ENCODE measurements around the gene RAET1G.
"Not testable (repeated sequence)": the region's sequence is repeated elsewhere in the genome, so short reads cannot be mapped to it uniquely, and the experiment has no call there.

RAET1G gene

DNA sequence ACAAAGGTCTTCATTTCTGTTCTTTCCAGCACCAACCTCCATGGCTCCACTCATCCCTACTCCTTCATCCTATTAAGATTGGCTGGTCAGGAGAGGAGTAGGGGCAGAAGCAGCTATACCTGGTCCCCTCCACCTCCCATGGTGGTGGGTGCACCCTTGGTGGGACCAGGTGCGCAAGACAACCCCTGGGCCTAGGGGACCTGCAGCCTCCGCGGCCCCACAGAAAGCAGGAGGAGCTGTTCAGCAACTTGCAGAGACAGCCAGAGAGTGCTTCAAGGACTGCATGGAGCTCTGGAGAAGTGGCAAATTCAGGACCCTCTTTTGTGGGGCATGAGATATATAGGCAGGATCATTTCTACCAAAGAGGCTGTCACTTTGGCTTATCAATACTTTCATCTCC, 28.7 kb upstream of the RAET1G start:
- H3K27me3 ChIP-seq (ENCODE audit: control insufficient read depth, insufficient read depth, low read length): peaks cover 93% of the 10 kb centered on the region
- no peaks in the 10 kb centered on the region for H3K4me1 ChIP-seq (ENCODE audit: control insufficient read depth, insufficient read depth, low read length)
- no peak overlapping the region for H3K4me3 ChIP-seq (ENCODE audit: low read depth, low read length)
- H3K9ac ChIP-seq (ENCODE audit: low read length): no peak overlapping the region
- H3K36me3 ChIP-seq (ENCODE audit: control insufficient read depth, insufficient read depth, low read length): no peaks in the 10 kb centered on the region
- H3K9me3 ChIP-seq (ENCODE audit: control insufficient read depth, insufficient read depth, low read depth, low read length): no peaks in the 10 kb centered on the region
- H3K27ac ChIP-seq (ENCODE audit: low read depth, low read length): no peak overlapping the region

DNA sequence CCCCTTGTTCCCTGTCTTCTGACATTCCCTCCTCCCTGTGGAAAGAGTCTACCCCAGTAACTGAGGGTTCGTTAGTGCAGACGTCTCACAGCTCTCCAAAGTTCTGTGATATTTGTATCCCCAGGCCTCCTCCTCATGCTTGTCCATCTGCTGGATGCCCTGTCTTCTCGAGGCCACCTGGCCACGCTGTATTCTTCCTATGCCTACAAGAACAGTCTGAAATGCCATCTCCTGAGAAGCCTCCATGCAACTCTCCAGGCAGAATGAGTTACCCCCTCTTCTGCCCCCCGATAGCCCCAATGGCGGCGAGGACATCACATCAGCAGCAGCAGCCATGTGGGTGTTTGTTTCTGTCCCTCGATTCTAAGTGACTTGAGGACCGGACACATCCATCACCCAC, 28.2 kb upstream of the RAET1G start:
- Histone ChIP-seq H3K9me3 (ENCODE audit: control insufficient read depth, insufficient read depth, low read depth, low read length) (no peaks in the 10 kb centered on the region), H3K4me1 (ENCODE audit: control insufficient read depth, insufficient read depth, low read length) (no peaks in the 10 kb centered on the region), H3K9ac (ENCODE audit: low read length) (no peak overlapping the region), H3K27ac (ENCODE audit: low read depth, low read length) (no peak overlapping the region), H3K4me3 (ENCODE audit: low read depth, low read length) (no peak overlapping the region), H3K27me3 (ENCODE audit: control insufficient read depth, insufficient read depth, low read length) (peaks cover 93% of the 10 kb centered on the region), H3K36me3 (ENCODE audit: control insufficient read depth, insufficient read depth, low read length) (no peaks in the 10 kb centered on the region)

- Histone ChIP-seq H3K27me3 (ENCODE audit: control insufficient read depth, insufficient read depth, low read length) (peaks cover 90% of the 10 kb centered on the region), H3K27ac (ENCODE audit: low read depth, low read length) (no peak overlapping the region), H3K4me1 (ENCODE audit: control insufficient read depth, insufficient read depth, low read length) (no peaks in the 10 kb centered on the region), H3K9ac (ENCODE audit: low read length) (no peak overlapping the region), H3K9me3 (ENCODE audit: control insufficient read depth, insufficient read depth, low read depth, low read length) (no peaks in the 10 kb centered on the region), H3K4me3 (ENCODE audit: low read depth, low read length) (no peak overlapping the region), H3K36me3 (ENCODE audit: control insufficient read depth, insufficient read depth, low read length) (no peaks in the 10 kb centered on the region)
Observed at GRCh38 chr6:149950423-149950822, 27.5 kb upstream of the RAET1G start.

GRCh38 chr6:149948616-149949015, 25.7 kb upstream of the RAET1G start:
- Histone ChIP-seq H3K9ac (ENCODE audit: low read length) (no peak overlapping the region), H3K4me3 (ENCODE audit: low read depth, low read length) (no peak overlapping the region), H3K27ac (ENCODE audit: low read depth, low read length) (no peak overlapping the region), H3K36me3 (ENCODE audit: control insufficient read depth, insufficient read depth, low read length) (no peaks in the 10 kb centered on the region), H3K9me3 (ENCODE audit: control insufficient read depth, insufficient read depth, low read depth, low read length) (no peaks in the 10 kb centered on the region), H3K4me1 (ENCODE audit: control insufficient read depth, insufficient read depth, low read length) (no peaks in the 10 kb centered on the region), H3K27me3 (ENCODE audit: control insufficient read depth, insufficient read depth, low read length) (peaks cover 85% of the 10 kb centered on the region)

GRCh38 chr6:149948011-149948410, 25.1 kb upstream of the RAET1G start:
- H3K9me3 ChIP-seq (ENCODE audit: control insufficient read depth, insufficient read depth, low read depth, low read length): no peaks in the 10 kb centered on the region
- no peak overlapping the region for H3K4me3 ChIP-seq (ENCODE audit: low read depth, low read length)
- H3K36me3 ChIP-seq (ENCODE audit: control insufficient read depth, insufficient read depth, low read length): no peaks in the 10 kb centered on the region
- no peak overlapping the region for H3K27ac ChIP-seq (ENCODE audit: low read depth, low read length)
- no peaks in the 10 kb centered on the region for H3K4me1 ChIP-seq (ENCODE audit: control insufficient read depth, insufficient read depth, low read length)
- no peak overlapping the region for H3K9ac ChIP-seq (ENCODE audit: low read length)
- peaks cover 85% of the 10 kb centered on the region for H3K27me3 ChIP-seq (ENCODE audit: control insufficient read depth, insufficient read depth, low read length)

- not testable (repeated sequence) for H3K9me3 ChIP-seq (ENCODE audit: control insufficient read depth, insufficient read depth, low read depth, low read length); H3K4me3 ChIP-seq (ENCODE audit: low read depth, low read length); H3K9ac ChIP-seq (ENCODE audit: low read length); H3K4me1 ChIP-seq (ENCODE audit: control insufficient read depth, insufficient read depth, low read length); H3K36me3 ChIP-seq (ENCODE audit: control insufficient read depth, insufficient read depth, low read length); H3K27ac ChIP-seq (ENCODE audit: low read depth, low read length)
- peaks cover 85% of the 10 kb centered on the region for H3K27me3 ChIP-seq (ENCODE audit: control insufficient read depth, insufficient read depth, low read length)
Observed at GRCh38 chr6:149947533-149947932, 24.6 kb upstream of the RAET1G start.

DNA sequence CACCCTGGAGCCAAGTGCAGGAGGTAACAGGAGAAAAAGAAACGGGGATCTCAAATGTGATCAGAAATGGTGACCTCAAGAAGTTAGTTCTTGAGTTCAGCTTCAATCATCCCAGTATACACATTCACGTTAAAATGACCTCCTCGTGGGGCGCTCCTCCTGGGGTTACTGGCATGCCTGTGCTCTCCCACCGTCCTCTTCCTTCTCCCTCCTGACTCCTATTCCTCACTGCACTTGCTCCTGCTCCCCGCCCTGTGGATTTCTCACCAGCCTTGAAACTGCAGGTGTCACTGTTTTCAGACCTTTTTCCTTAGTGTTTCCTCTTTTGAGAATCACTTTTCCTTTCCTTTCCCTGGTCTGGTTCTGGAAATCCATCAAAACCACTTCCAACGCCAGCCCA, 23.7 kb upstream of the RAET1G start:
- not testable (repeated sequence) for H3K4me3 ChIP-seq (ENCODE audit: low read depth, low read length); H3K9me3 ChIP-seq (ENCODE audit: control insufficient read depth, insufficient read depth, low read depth, low read length); H3K36me3 ChIP-seq (ENCODE audit: control insufficient read depth, insufficient read depth, low read length); H3K27ac ChIP-seq (ENCODE audit: low read depth, low read length); H3K4me1 ChIP-seq (ENCODE audit: control insufficient read depth, insufficient read depth, low read length); H3K9ac ChIP-seq (ENCODE audit: low read length)
- peaks cover 85% of the 10 kb centered on the region for H3K27me3 ChIP-seq (ENCODE audit: control insufficient read depth, insufficient read depth, low read length)

- not testable (repeated sequence) for H3K4me1 ChIP-seq (ENCODE audit: control insufficient read depth, insufficient read depth, low read length); H3K4me3 ChIP-seq (ENCODE audit: low read depth, low read length); H3K27ac ChIP-seq (ENCODE audit: low read depth, low read length); H3K9me3 ChIP-seq (ENCODE audit: control insufficient read depth, insufficient read depth, low read depth, low read length); H3K9ac ChIP-seq (ENCODE audit: low read length); H3K36me3 ChIP-seq (ENCODE audit: control insufficient read depth, insufficient read depth, low read length)
- peaks cover 85% of the 10 kb centered on the region for H3K27me3 ChIP-seq (ENCODE audit: control insufficient read depth, insufficient read depth, low read length)
Observed at GRCh38 chr6:149945276-149945675, 22.4 kb upstream of the RAET1G start.

DNA sequence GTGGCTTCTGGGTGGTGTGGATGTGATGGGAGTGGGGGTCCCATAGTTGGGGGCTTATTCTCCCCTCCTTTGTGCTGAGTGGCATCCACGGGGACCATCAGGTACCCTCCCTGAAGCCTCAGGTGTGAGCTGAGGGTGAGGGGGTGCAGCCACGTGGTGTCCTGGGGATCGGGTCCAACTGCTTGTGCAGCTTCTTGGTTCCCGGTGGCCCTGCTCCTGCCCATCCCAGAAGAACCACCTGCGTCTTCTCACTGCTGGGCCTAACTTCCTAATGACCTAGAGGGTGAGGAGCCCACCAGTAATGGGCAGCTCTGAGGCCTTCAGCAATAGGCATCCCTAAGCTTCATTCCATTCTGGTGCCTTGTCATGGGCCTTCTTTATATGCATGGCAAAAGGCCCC, 20.4 kb upstream of the RAET1G start:
- H3K9me3 ChIP-seq (ENCODE audit: control insufficient read depth, insufficient read depth, low read depth, low read length); H3K9ac ChIP-seq (ENCODE audit: low read length); H3K36me3 ChIP-seq (ENCODE audit: control insufficient read depth, insufficient read depth, low read length); H3K4me3 ChIP-seq (ENCODE audit: low read depth, low read length); H3K27ac ChIP-seq (ENCODE audit: low read depth, low read length); H3K4me1 ChIP-seq (ENCODE audit: control insufficient read depth, insufficient read depth, low read length): not testable (repeated sequence)
- peaks cover 86% of the 10 kb centered on the region for H3K27me3 ChIP-seq (ENCODE audit: control insufficient read depth, insufficient read depth, low read length)

DNA sequence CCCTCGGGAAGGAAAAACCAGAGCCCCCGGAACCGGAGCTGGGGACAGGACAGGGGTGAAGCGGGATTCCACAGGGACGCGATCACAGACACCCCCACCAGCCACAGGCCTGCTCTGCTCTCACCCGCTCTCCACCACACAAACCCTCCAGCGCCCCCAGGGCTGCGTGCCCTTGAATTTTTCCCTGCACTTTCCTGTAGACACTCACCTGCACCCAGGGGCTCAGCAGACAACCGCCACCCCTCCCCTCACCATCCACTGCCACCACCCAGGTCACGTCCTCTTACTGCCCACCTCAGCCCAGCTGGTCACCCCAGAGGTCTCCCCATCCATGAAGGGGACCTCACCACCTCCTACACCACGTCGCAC, 19.5 kb upstream of the RAET1G start:
- Histone ChIP-seq H3K9ac (ENCODE audit: low read length) (no peak overlapping the region), H3K9me3 (ENCODE audit: control insufficient read depth, insufficient read depth, low read depth, low read length) (no peaks in the 10 kb centered on the region), H3K36me3 (ENCODE audit: control insufficient read depth, insufficient read depth, low read length) (no peaks in the 10 kb centered on the region), H3K27me3 (ENCODE audit: control insufficient read depth, insufficient read depth, low read length) (peaks cover 87% of the 10 kb centered on the region), H3K4me3 (ENCODE audit: low read depth, low read length) (peak overlapping the region; percentile 67), H3K4me1 (ENCODE audit: control insufficient read depth, insufficient read depth, low read length) (0 out of 2 replicates have a peak, but pooled peaks cover 4% of the 10 kb centered on the region), H3K27ac (ENCODE audit: low read depth, low read length) (no peak overlapping the region)

GRCh38 chr6:149941583-149942460, 18.9 kb upstream of the RAET1G start, which contains the start of gene ULBP2:
Gene ULBP2, plus strand, starts transcription at chr6:149942014. Its CDS starts 59 bp downstream, at chr6:149942073.
- H3K4me3 ChIP-seq (ENCODE audit: low read depth, low read length): peak within 1 kb of the TSS; percentile 67
- H3K9ac ChIP-seq (ENCODE audit: low read length): no peak within 1 kb of the TSS
- no peaks in the 10 kb centered on the region for H3K9me3 ChIP-seq (ENCODE audit: control insufficient read depth, insufficient read depth, low read depth, low read length)
- H3K36me3 ChIP-seq (ENCODE audit: control insufficient read depth, insufficient read depth, low read length): no peaks in the 10 kb centered on the region
- peaks cover 91% of the 10 kb centered on the region for H3K27me3 ChIP-seq (ENCODE audit: control insufficient read depth, insufficient read depth, low read length)
- H3K27ac ChIP-seq (ENCODE audit: low read depth, low read length): no peak within 1 kb of the TSS
- 0 out of 2 replicates have a peak, but pooled peaks cover 4% of the 10 kb centered on the region for H3K4me1 ChIP-seq (ENCODE audit: control insufficient read depth, insufficient read depth, low read length)

All from HUES6 (cell line).